ENCODE data around the gene NCR3LG1.

Gene NCR3LG1

GRCh38 chr11:17397311-17398002, 45.9 kb downstream of the NCR3LG1 start:
- H3K36me3 Mint-ChIP-seq (ENCODE audit: low read depth) = no peaks in the 10 kb centered on the region
- no peak overlapping the region for H3K27ac Mint-ChIP-seq
- no peaks in the 10 kb centered on the region for H3K9me3 Mint-ChIP-seq
- H3K4me3 Mint-ChIP-seq = no peak overlapping the region
- no peak for TF ChIP-seq CTCF (IDR thresholded peaks at IDR 0.05; ENCODE audit: unreplicated experiment in 3 of 3)
- peaks cover 20% of the 10 kb centered on the region for H3K27me3 Mint-ChIP-seq (ENCODE audit: low read depth)
- H3K4me1 Mint-ChIP-seq = no peaks in the 10 kb centered on the region

- H3K27me3 Mint-ChIP-seq (ENCODE audit: low read depth) = peaks cover 15% of the 10 kb centered on the region
- H3K4me1 Mint-ChIP-seq = no peaks in the 10 kb centered on the region
- H3K4me3 Mint-ChIP-seq = no peak overlapping the region
- H3K27ac Mint-ChIP-seq = no peak overlapping the region
- no peak for TF ChIP-seq CTCF (IDR thresholded peaks at IDR 0.05; ENCODE audit: unreplicated experiment in 3 of 3)
- no peaks in the 10 kb centered on the region for H3K9me3 Mint-ChIP-seq
- H3K36me3 Mint-ChIP-seq (ENCODE audit: low read depth) = no peaks in the 10 kb centered on the region
Measured at GRCh38 chr11:17399236-17399635, 47.6 kb downstream of the NCR3LG1 start.

- Mint-ChIP-seq H3K27me3 (ENCODE audit: low read depth) (peaks cover 18% of the 10 kb centered on the region), H3K4me1 (no peaks in the 10 kb centered on the region), H3K36me3 (ENCODE audit: low read depth) (no peaks in the 10 kb centered on the region), H3K27ac (no peak overlapping the region), H3K4me3 (no peak overlapping the region), H3K9me3 (no peaks in the 10 kb centered on the region)
- no peak for TF ChIP-seq CTCF (IDR thresholded peaks at IDR 0.05; ENCODE audit: unreplicated experiment in 3 of 3)
Measured at GRCh38 chr11:17400048-17400775, 48.6 kb downstream of the NCR3LG1 start.

GRCh38 chr11:17401316-17401715, 49.7 kb downstream of the NCR3LG1 start:
- no peak overlapping the region for H3K4me3 Mint-ChIP-seq
- TF ChIP-seq CTCF (IDR thresholded peaks at IDR 0.05; ENCODE audit: unreplicated experiment in 3 of 3) = no peak
- peaks cover 8% of the 10 kb centered on the region for H3K4me1 Mint-ChIP-seq
- no peaks in the 10 kb centered on the region for H3K9me3 Mint-ChIP-seq
- H3K27me3 Mint-ChIP-seq (ENCODE audit: low read depth) = peaks cover 23% of the 10 kb centered on the region
- no peak overlapping the region for H3K27ac Mint-ChIP-seq
- H3K36me3 Mint-ChIP-seq (ENCODE audit: low read depth) = no peaks in the 10 kb centered on the region

GRCh38 chr11:17401841-17402240, 50.2 kb downstream of the NCR3LG1 start:
- peaks cover 23% of the 10 kb centered on the region for H3K27me3 Mint-ChIP-seq (ENCODE audit: low read depth)
- no peak overlapping the region for H3K27ac Mint-ChIP-seq
- H3K9me3 Mint-ChIP-seq = no peaks in the 10 kb centered on the region
- H3K4me1 Mint-ChIP-seq = peaks cover 8% of the 10 kb centered on the region
- TF ChIP-seq CTCF (IDR thresholded peaks at IDR 0.05; ENCODE audit: unreplicated experiment in 3 of 3) = no peak
- H3K36me3 Mint-ChIP-seq (ENCODE audit: low read depth) = no peaks in the 10 kb centered on the region
- H3K4me3 Mint-ChIP-seq = no peak overlapping the region

- H3K9me3 Mint-ChIP-seq = no peaks in the 10 kb centered on the region
- H3K4me1 Mint-ChIP-seq = peaks cover 8% of the 10 kb centered on the region
- peaks cover 23% of the 10 kb centered on the region for H3K27me3 Mint-ChIP-seq (ENCODE audit: low read depth)
- H3K36me3 Mint-ChIP-seq (ENCODE audit: low read depth) = no peaks in the 10 kb centered on the region
- H3K4me3 Mint-ChIP-seq = no peak overlapping the region
- no peak overlapping the region for H3K27ac Mint-ChIP-seq
- no peak for TF ChIP-seq CTCF (IDR thresholded peaks at IDR 0.05; ENCODE audit: unreplicated experiment in 3 of 3)
Measured at GRCh38 chr11:17402486-17402885, 50.9 kb downstream of the NCR3LG1 start.

Measured in nephron (organoid).